SW 1271 (cell line): Measurements from ENCODE around the gene PRB2.
A peak's percentile ranks its signal among the peaks of the same experiment; 100 is the strongest.
"Not testable (repeated sequence)": the region's sequence is repeated elsewhere in the genome, so short reads cannot be mapped to it uniquely, and the experiment has no call there.

Source experiments
- DNase-seq, 2 experiments: peaks; one replicate each; lab custom pipeline; 2025; lab: John Stamatoyannopoulos, UW

Gene PRB2

DNA sequence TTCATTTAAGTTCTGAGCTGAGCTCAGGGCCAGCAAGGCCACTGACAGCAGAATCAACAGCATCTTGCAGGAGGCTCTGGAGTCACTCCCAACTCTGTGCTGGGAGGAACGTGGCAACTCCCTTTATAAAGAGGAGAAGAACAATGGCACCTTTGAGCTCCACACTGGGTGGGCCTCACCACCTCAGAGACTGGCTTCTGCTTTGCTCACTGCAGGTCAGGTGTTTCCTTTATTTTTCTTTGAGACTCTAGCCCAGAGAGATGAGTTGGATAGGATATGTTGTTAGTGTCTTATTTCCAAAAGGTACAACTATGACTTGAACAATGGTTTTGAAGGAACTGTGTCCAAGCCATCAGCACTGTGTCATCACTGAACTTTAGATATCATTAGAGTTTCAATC, at the start of gene PRB2:
Gene PRB2 (minus strand): TSS at position 101 of the 400 bp plus-strand sequence. CDS start 38 bp downstream, at position 63.
- not testable (repeated sequence) for DNase-seq

- DNase-seq = no peak
These were observed 42.6 kb upstream of the PRB2 start for GRCh38 chr12:11437966-11438365.

DNA sequence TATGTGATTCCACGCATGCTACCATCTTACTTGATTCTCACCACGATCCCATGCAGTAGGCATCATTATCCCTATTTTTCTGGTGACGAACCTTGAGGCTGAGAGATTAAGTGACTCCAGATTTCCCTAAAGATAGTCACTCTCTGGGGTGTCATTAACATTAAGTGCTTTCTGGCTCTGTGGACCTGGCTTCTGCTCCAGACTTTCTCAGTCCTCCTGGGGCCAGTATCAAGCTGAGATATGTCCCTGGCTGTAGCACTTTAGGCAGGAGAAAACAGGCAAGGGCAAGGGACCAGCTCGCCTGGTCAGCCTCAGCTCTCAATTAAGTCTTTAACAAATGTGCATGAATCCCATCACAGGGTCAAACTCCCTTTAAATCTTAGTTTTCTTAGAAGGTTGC, 38.3 kb upstream of the PRB2 start:
- no peak for DNase-seq

DNA sequence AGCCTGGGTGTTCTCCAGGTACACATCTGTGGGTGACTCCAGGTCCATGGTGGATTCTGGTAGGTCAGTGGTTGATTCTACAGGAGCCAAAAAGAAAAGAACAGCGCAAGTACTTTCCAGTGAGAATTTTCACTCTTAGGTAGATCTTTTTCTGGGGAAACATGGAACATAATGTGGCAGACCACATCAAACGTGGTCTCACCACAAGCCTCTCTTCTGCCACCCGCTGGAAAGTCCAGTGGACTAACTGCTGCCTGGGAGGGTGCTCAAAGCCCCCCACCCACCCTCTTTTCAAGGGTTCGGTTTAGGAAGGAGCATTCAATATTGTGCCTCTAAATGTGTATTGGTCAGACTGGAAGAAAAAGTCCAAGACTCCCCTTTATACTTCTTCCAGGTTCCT, 36.1 kb upstream of the PRB2 start:
- DNase-seq = no peak

- DNase-seq = no peak
These were observed 32.0 kb upstream of the PRB2 start for GRCh38 chr12:11427341-11427740.

DNA sequence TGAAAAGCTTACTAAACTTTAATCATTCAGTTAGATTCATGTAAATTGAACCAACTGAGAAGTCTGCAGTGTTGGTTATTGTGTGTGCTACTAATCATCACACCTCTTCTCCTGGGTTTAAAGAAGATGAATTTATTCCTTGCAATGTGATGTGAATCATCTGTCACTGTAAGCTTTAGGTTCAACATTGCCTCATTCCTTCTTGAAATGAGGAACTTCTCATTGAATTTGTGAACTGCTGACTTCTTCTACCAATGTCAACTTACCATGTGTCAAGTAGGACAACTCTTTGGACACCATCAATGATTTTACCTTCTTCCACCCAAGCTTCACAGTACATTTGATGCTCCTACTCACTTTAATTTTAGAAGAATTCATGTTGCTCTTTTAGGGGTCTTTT, 17.4 kb upstream of the PRB2 start:
- DNase-seq = no peak

GRCh38 chr12:11408096-11408495, 12.7 kb upstream of the PRB2 start:
- no peak for DNase-seq

- DNase-seq = no peak
These were observed 2.0 kb upstream of the PRB2 start for GRCh38 chr12:11397366-11397765.

- peak in 1 of 2 experiments; percentile 22 for DNase-seq
These were observed 3.9 kb downstream of the PRB2 start for GRCh38 chr12:11391456-11391855.

- not testable (repeated sequence) for DNase-seq
These were observed 17.9 kb downstream of the PRB2 start for GRCh38 chr12:11377420-11377819.

GRCh38 chr12:11361151-11361550, 34.2 kb downstream of the PRB2 start:
- no peak for DNase-seq

DNA sequence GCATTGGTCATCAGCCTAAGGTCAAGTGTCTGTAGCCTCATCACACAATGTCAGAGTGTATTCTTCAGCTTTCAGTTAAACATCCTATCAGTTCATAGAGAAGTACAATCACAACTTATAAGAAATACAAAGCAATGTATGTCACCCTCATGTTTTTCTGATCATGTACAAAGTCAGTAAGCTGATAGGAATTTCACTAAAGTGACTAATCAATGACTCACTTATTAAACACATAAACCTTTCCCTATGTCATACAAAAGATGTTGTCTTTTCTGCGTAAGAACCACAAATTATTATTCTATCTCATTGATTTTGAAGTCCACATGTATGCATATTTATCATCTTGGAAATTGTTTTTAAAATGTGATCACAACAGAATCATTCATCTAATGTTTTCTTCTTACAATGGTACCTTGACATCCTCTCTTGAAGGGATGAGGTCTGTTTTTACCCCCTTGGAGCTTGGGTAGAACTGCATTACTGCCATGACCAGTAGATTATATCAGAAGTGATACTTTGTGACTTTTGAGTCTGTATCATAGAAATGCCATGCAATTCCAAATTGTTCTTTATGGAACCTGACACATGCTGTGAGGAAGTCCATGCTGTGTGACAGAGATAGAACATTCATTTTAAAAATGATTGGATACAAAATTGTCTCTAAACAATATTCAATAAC, 35.0 kb downstream of the PRB2 start:
- DNase-seq = peak; percentile 32 to 62

GRCh38 chr12:11351736-11352135, 43.6 kb downstream of the PRB2 start:
- DNase-seq = not testable (repeated sequence)

GRCh38 chr12:11348439-11348838, 46.9 kb downstream of the PRB2 start:
- DNase-seq = no peak

DNA sequence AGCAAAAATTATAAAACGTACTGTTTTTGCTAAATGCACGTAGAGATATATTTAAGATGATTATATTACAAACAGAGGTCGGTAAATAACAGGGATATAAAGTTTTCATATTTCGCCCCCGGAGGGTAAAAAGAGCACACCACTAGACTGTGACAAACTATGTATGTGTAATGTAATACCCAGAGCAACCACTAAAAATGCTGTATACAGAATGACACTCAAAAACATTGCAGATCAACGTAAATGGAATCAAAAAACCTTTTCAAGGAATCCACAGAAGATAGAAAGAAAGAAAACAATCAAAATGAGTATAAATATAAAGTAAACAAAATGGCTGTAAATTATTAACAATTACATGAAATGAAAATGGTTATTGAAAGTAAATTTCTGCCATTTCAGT, 47.6 kb downstream of the PRB2 start:
- DNase-seq = peak in 1 of 2 experiments; percentile 24

DNA sequence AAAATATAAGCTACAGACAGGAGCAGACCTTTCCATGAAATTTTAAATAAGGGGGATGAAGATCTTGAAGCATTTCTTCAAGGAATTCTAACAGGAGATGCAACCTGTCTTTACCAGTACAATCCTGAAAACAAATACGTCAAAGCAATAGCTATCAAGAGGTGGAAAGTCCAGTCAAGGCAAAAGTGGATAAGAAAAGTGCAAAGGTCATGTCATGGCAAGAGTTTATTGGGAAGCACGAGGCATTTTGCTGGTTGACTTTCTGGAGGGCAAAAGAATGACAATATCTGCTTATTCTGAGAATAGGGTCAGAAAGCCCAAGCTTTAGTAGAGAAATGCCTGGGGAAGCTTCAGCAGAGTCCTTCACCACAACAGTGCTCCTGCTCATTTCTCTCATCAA, 50.9 kb downstream of the PRB2 start:
- DNase-seq = no peak
